GM04503 (cell line): ENCODE measurements around the gene TIAM1.

Experiments
- DNase-seq: peaks from one replicate; pipeline ENCODE4 v3.0.0-alpha.2; 2012; ENCODE audit warnings: low read depth

The TIAM1 gene

DNA sequence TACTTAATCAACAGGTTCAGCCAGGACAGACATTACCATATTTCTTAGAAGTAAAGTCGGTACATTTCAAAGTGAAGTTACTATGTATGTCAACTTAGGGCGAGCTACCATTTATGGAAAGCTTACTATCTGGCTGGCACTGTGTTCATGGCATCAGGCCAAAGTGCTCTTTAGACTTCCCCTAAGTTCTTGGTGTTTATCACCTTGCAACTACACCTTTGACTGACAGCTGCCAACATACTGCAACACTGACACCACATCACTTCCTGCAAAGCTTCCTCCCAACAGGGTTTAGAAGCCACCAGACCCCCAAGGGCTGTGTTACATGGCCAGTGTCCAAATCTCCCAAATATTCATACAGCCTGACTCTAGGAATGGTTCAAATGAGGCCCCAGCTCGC lies 61.0 kb downstream of the TIAM1 start:
- no peak for DNase-seq

DNA sequence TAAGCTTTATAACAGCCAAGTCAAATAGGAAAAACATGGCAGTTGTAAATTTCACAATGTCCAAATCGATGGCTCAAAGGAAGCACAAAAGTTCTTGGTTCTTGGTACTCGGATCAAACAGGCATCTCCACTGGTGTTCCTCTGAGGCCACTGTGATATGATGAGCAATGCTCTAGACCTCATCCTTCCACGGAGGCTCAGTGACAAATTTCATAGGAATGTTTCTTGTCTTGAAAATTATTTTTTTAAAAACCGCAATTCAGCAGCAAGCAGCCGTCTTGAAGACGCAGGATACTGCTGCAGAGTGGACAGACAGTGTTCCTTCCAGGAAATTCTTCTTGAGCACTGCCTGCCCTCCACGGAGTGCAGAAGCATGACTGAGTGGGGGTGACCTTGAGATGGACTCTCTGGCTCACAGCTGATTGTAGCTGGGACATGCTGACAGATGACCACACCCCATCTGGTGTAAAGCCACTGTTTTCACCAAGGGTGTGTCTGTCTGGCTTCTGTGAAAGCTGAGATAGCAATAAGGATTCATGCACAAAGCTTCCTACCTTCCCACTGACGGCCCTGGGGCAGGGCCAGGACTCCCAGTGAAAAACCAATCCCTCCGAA lies 61.9 kb downstream of the TIAM1 start:
- DNase-seq, result peak; percentile 64

GRCh38 chr21:31281561-31281960 lies 62.5 kb downstream of the TIAM1 start:
- DNase-seq, result no peak

DNA sequence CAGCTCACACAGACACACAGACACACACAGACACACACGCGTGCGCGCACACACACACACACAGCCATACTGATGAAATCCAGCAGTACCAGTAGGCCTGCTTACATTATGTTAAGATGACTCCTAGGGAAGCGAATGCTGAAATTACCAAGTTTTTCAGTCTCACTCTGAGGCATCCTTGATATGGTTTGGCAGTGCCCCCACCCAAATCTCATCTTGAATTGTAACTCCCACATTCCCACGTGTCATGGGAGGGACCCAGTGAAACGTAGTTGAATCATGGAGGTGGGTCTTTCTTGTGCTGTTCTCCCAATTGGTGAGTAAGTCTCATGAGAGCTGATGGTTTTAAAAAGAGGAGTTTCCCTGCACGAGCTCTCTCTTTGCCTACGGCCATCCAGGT lies 64.1 kb downstream of the TIAM1 start:
- no peak for DNase-seq

GRCh38 chr21:31279214-31279613 lies 64.8 kb downstream of the TIAM1 start:
- no peak for DNase-seq

GRCh38 chr21:31278511-31279130 lies 65.4 kb downstream of the TIAM1 start:
- no peak for DNase-seq

- DNase-seq, result no peak
These were observed 67.4 kb downstream of the TIAM1 start for GRCh38 chr21:31276663-31277062.

DNA sequence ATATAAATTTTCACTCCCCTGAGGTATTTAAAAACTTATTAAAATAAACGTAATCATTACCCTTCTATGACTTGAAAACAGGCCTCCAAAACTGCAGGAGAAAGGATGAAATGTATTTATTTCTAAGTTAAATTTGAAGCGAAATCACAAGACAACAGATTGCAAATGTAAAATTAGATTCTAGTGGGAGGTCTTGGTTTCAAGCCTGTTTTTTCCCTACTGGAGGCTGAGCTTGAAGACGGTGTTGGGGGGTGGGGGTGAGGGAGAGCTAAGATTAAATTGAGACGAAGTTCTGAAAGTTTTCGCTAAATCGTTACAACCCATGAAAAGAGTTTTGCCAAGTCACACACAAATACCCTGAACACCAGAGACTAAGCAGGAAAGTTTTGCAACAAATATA lies 68.2 kb downstream of the TIAM1 start:
- DNase-seq, result no peak

DNA sequence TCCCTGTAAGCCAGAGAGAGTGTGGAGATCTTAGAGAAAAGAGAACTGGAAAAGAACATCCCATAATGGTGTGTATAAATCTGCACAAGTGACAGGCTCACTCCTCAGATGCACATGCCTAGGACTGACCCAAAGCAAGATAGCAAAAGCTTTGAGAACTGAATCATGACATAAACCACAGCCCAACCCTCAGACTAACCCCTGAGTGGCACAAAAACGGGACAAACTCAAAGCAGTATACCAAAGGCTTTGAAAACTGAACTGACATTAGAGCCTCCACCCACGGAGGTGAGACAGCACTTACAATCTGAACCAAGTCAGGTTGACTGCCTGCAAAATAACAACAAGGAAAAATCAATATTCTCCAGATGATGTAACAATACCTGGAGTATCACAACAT lies 70.8 kb downstream of the TIAM1 start:
- DNase-seq, result no peak

GRCh38 chr21:31268090-31268489 lies 76.0 kb downstream of the TIAM1 start:
- no peak for DNase-seq

- DNase-seq, result no peak
These were observed 76.4 kb downstream of the TIAM1 start for GRCh38 chr21:31267644-31268043.

DNA sequence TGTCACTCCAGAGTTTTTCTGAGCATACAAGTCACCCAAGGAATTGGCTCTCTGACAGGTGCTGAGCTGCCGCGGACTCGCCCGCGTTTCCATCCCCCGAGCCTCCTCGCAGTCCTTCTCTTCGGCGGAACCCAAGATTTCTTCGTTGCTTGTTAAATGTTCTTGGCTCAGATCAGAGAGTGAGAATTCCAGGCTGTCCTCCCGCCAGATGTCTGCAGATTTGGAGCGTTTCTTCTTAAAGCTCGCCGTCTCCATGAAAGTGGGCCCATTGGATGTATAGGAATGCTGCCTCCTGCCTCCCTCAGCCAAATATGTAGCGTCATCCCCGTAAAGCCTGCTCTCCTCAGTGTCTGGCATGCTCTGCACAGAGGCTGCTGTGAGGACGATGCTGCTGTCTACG lies 77.8 kb downstream of the TIAM1 start:
- no peak for DNase-seq

GRCh38 chr21:31265366-31266013 lies 78.6 kb downstream of the TIAM1 start:
- DNase-seq, result no peak

- DNase-seq, result no peak
These were observed 79.5 kb downstream of the TIAM1 start for GRCh38 chr21:31264574-31264973.

DNA sequence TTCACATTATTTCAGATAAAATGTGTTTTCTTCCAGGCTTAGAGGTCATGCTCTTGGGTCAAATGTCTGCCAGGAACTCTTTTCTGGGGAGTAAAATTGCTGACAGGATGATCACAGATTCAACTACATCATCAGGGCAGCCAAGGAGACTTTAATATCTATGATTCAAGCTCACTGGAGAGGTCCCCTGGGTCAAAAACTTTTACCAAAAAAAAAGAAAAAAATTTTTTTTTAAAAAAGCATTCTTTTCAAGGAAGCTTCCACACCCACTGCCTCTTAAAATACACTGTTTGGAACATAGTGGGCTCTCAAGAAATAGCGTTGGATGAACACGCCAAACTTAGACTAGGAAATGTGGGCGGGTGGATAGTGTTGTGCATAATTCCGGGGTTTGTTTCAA lies 81.3 kb downstream of the TIAM1 start:
- no peak for DNase-seq

DNA sequence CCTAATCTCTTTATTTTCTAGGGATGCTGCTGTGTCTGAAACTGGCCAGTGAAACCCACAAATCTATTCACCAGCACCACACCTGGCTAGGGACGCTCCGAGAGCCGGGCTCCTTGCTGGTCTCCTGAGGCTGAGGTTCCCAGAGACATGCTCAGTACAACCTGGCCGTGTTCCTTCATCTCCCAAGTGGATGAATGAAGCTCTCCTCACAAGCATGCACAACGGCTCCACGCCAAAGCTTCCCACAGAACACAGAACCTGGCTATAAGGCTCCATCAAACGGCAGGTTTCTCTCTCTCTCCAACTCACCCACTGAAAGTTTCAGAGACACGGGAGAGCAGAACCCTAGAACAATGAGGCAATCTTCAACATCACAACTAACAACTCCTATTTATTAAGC lies 82.3 kb downstream of the TIAM1 start:
- no peak for DNase-seq

GRCh38 chr21:31260790-31261189 lies 83.3 kb downstream of the TIAM1 start:
- DNase-seq, result no peak

DNA sequence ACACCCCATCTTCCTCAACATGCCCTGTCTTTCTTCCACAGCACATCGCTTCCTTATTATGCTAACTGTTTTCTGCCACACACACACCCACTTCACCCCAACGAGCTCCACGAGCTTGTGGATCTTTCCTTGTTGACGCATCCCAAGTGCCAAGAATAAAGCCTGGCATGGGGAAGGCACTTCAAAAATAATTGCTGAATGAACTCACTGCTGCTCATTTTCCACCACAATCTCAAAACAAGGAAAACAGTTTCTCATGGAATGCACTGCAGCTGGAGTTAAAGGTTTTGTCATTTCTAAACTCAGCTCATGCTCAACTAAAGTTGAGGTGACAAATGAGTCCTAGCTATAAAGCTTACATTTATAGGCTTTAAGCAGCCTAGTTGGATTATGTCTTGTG lies 86.0 kb downstream of the TIAM1 start:
- DNase-seq, result peak; percentile 5

DNA sequence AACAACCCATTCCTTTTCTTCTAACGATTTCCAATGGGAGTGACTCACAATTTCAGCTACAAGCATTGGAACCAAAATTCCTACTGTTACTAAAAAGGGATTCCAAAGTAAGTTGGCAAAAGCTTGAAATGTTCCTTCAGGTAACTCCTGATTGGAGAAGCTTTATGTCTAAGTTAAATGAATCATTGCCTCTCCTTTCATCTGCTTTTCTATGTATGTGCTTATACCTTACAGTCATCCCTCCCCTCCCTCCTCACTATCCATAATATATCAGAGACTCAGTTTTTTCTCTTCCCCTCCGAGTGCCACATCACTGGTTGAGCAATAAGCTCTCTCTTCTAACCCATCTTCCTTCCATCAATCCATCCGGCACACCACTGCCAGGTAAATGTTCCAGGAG lies 86.8 kb downstream of the TIAM1 start:
- DNase-seq, result no peak

GRCh38 chr21:31255896-31256295 lies 88.2 kb downstream of the TIAM1 start:
- no peak for DNase-seq

DNA sequence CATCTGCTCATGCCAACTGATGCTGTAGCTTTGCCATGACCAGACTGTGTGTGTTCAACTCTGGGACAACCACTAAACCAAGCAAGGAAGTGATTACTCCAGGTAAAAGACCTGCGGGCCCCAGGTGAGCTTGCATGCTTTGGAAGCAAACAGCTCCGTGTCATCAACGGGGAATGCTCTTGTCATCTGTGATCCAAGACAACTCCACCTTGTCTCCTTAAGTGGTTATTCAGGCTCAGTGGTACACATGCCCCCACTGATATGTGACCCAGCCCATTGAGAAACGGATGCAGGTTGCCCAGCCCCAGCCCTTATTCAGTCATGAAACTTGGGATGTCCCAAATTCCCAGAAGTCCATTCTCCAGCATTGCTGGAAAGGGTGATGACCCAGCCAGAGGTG lies 89.0 kb downstream of the TIAM1 start:
- no peak for DNase-seq

- no peak for DNase-seq
These were observed 89.9 kb downstream of the TIAM1 start for GRCh38 chr21:31254131-31254530.

DNA sequence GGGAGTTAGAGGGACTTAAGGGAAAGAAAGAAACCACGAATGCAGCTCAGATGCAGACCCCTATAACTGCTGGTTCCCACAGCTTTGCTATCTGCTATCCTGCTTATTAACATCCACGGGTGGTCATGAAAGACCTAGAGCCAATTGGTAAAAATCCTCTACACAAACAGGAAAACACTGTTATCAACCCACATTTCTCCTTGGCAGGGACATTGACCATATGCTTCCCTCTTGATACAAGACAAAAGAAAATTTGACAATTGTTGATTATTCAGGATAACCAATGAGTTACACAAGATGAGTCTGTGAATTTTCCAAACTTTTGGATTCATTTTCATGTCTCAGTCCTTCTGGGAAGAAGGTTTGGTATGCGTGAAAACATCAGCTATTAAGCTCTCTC lies 90.4 kb downstream of the TIAM1 start:
- DNase-seq, result no peak

- DNase-seq, result no peak
These were observed 91.5 kb downstream of the TIAM1 start for GRCh38 chr21:31252611-31253010.
